Fibroblast of mammary gland (primary cell): ENCODE measurements around the gene GALNT18.

Experiments
- DNase-seq: peaks from one replicate; pipeline ENCODE4 v3.0.0-alpha.2; 2010; ENCODE audit warnings: low read depth
- H3K4me3 ChIP-seq: 2 replicates; pipeline ENCODE4 v1.5.1; 2011; ENCODE audit warnings: low read depth, mild to moderate bottlenecking, low read length, moderate library complexity; ENCODE audit not compliant: control insufficient read depth
- CTCF ChIP-seq: conservative IDR thresholded peaks from 2 replicates; pipeline ENCODE4 v1.5.1; 2011; ENCODE audit warnings: low read depth, low read length, inconsistent platforms; ENCODE audit not compliant: control insufficient read depth, insufficient read depth

Gene GALNT18

GRCh38 chr11:11580012-11580411 is 41.8 kb downstream of the GALNT18 start:
- no peak for DNase-seq
- TF ChIP-seq CTCF = no peak
- no peak overlapping the region for H3K4me3 ChIP-seq

GRCh38 chr11:11579012-11579988 is 42.5 kb downstream of the GALNT18 start:
- no peak for TF ChIP-seq CTCF
- H3K4me3 ChIP-seq = no peak overlapping the region
- DNase-seq = no peak

GRCh38 chr11:11577932-11578911 is 43.6 kb downstream of the GALNT18 start:
- TF ChIP-seq CTCF = no peak
- DNase-seq = no peak
- no peak overlapping the region for H3K4me3 ChIP-seq

- DNase-seq = peak; percentile 16
Measured at GRCh38 chr11:11577251-11577855, 44.5 kb downstream of the GALNT18 start.

GRCh38 chr11:11574373-11575287 is 47.2 kb downstream of the GALNT18 start:
- no peak for DNase-seq
- no peak for TF ChIP-seq CTCF
- H3K4me3 ChIP-seq = no peak overlapping the region

More at GRCh38 chr11:11577251-11577855, 44.5 kb downstream of the GALNT18 start:
- no peak overlapping the region for H3K4me3 ChIP-seq
- TF ChIP-seq CTCF = no peak
